ENCODE results near the gene BFSP2. TPM values are rescaled to one million over a fixed set of nuclear protein-coding genes. Genes with fewer than 3 reads are reported as not detected.
A peak's percentile ranks its signal among the peaks of the same experiment; 100 is the strongest.

The BFSP2 gene
- total RNA-seq, 4 donors from 2014 or later = not detected

DNA sequence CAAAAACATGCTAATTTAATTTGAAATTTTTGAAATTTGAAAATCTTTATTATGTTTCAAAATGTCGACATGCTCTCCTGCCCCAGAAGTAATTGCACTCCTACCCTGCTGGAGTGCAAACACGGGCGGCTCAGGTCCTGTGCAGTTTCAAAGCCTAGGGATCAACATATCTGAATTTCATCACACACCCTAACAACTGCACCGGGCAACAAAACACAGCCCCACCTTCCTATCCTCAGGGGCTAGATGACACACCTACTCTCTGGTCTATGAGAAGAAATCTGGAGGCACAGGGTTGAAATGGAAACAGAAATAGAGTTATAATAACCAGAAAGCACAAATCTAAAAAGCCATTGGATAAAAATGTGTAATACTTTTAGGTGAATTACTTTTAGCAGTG lies 61.4 kb downstream of the BFSP2 start:
- Histone ChIP-seq H3K4me3 (no peak overlapping the region), H3K4me1 (peaks cover 0 to 27% (median 9%) of the 10 kb centered on the region in 3 donors), H3K27ac (no peak overlapping the region), H3K36me3 (no peaks in the 10 kb centered on the region), H3K27me3 (no peaks in the 10 kb centered on the region), H3K9me3 (no peaks in the 10 kb centered on the region)
- 56% methylated on average over 4 of the region's 4 CpGs; no CpG with 5 or more reads in 1 of the 2 donors for WGBS, 2 donors (ENCODE audit: low coverage in 1 of 2)
- TF ChIP-seq EP300 (IDR thresholded peaks at IDR 0.05) = no peak
- no peak for TF ChIP-seq POLR2A (IDR thresholded peaks at IDR 0.05)
- TF ChIP-seq, protein P1, sequence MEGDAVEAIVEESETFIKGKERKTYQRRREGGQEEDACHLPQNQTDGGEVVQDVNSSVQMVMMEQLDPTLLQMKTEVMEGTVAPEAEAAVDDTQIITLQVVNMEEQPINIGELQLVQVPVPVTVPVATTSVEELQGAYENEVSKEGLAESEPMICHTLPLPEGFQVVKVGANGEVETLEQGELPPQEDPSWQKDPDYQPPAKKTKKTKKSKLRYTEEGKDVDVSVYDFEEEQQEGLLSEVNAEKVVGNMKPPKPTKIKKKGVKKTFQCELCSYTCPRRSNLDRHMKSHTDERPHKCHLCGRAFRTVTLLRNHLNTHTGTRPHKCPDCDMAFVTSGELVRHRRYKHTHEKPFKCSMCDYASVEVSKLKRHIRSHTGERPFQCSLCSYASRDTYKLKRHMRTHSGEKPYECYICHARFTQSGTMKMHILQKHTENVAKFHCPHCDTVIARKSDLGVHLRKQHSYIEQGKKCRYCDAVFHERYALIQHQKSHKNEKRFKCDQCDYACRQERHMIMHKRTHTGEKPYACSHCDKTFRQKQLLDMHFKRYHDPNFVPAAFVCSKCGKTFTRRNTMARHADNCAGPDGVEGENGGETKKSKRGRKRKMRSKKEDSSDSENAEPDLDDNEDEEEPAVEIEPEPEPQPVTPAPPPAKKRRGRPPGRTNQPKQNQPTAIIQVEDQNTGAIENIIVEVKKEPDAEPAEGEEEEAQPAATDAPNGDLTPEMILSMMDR (IDR thresholded peaks at IDR 0.05) = no peak
- no peak for TF ChIP-seq POLR2AphosphoS5 (IDR thresholded peaks at IDR 0.05)
- peak; percentile 42 for ATAC-seq

DNA sequence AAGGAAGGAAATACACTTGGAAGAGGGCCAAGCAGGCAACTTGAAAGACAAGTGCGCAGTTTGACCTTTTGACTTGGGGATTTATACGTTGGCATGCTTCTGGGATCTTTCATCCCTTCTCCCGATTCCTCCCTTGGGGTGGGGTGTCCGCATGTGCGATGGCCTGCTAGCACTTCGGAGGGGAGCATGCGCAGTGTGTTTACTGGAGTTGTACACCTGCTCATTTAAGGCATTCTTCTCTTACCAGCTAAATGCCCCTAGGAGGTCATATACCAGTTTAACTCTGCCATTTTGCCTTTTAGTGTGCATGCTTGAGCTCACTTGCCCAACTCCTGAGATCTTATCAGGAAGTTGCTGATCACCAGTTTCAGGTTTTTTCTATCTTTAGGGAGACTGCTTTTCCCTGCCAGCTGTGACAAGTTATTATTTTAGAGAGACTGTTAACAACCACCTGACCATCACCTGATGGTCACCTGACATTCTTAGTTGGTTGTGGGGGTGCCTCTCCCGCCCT lies 63.5 kb downstream of the BFSP2 start:
- ATAC-seq = no peak
- peaks cover 0 to 32% (median 13%) of the 10 kb centered on the region in 3 donors for H3K4me1 ChIP-seq
- no peaks in the 10 kb centered on the region for H3K36me3 ChIP-seq
- no peak overlapping the region for H3K27ac ChIP-seq
- no peak overlapping the region for H3K4me3 ChIP-seq
- 61 to 87% methylated on average over 8 of the region's 8 CpGs for WGBS, 2 donors (ENCODE audit: low coverage in 1 of 2)
- TF ChIP-seq POLR2A (IDR thresholded peaks at IDR 0.05) (no peak), EP300 (IDR thresholded peaks at IDR 0.05) (no peak), POLR2AphosphoS5 (IDR thresholded peaks at IDR 0.05) (no peak)
- TF ChIP-seq, protein P1 (IDR thresholded peaks at IDR 0.05) = no peak
- H3K27me3 ChIP-seq = no peaks in the 10 kb centered on the region
- no peaks in the 10 kb centered on the region for H3K9me3 ChIP-seq

DNA sequence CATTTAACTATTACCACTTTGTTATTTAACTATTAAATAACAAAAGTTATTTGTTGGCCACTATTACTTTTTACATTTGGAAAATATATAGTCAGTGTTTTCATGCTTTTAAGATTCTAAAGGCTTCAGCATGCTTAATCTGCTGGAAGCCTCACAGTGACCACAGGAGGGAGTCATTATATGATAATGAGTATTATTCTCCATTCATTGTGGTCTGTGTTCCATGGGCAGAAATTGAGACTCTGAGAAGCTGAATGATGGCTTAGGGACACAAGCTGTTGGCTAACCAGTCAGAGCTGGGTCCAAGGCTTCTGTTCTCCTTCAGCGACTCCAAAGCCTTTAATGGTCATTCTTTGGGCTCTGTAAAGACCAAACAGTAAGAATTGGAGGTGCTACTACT lies 64.7 kb downstream of the BFSP2 start:
- no peaks in the 10 kb centered on the region for H3K27me3 ChIP-seq
- H3K36me3 ChIP-seq = no peaks in the 10 kb centered on the region
- no peaks in the 10 kb centered on the region for H3K9me3 ChIP-seq
- H3K4me1 ChIP-seq = peaks cover 0 to 29% (median 10%) of the 10 kb centered on the region in 3 donors
- no peak for ATAC-seq
- WGBS, 2 donors (ENCODE audit: low coverage in 1 of 2) = 75% methylated on average over 1 of the region's 1 CpG; no CpG with 5 or more reads in 1 of the 2 donors
- TF ChIP-seq, protein P1 (IDR thresholded peaks at IDR 0.05) = peak in 1 of 4 experiments; percentile 14
- TF ChIP-seq EP300 (IDR thresholded peaks at IDR 0.05) = no peak
- no peak overlapping the region for H3K27ac ChIP-seq
- no peak overlapping the region for H3K4me3 ChIP-seq

DNA sequence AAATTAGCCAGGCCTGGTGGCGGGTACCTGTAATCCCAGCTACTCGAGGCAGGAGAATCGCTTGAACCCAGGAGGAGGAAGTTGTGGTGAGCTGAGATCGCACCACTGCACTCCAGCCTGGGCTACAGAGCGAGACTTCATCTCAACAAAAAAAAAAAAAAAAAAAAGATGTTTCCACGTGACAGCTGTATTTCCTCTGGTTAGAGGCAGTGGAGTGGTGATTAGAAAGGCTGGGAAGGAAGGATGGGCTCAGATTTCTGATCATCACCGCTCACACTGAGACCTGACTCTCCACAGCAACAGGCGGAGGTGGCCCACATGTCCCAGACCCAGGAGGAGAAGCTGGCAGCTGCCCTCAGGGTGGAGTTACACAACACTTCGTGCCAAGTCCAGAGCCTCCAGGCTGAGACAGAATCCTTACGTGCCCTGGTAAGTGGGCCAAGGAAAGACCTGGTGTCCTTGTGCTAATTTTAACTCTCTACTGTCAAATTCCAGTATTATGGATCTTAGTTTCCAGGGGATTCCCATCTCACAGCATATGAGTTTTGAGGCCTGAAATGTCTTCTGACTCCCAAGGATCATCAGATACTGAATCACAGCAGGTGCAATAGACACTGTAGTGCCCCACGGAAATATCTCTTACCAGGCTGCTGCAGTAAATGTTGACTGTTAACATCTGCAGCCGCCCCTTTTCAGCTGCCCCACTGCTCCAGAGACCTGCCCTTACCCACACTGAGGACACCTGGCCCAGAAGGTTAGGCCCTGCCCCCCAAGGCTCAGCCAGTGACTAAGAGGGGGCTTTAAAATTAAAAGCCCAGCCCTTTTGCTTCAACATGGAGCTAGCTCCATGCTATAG lies 66.9 kb downstream of the BFSP2 start:
- H3K4me1 ChIP-seq = peaks cover 0 to 15% (median 4%) of the 10 kb centered on the region in 3 donors
- H3K36me3 ChIP-seq = no peaks in the 10 kb centered on the region
- no peak for ATAC-seq
- H3K4me3 ChIP-seq = no peak overlapping the region
- TF ChIP-seq, protein P1 (IDR thresholded peaks at IDR 0.05) = no peak
- no peak overlapping the region for H3K27ac ChIP-seq
- 10% methylated on average over 2 of the region's 12 CpGs; no CpG with 5 or more reads in 1 of the 2 donors for WGBS, 2 donors (ENCODE audit: low coverage in 1 of 2)
- no peaks in the 10 kb centered on the region for H3K27me3 ChIP-seq
- no peaks in the 10 kb centered on the region for H3K9me3 ChIP-seq

DNA sequence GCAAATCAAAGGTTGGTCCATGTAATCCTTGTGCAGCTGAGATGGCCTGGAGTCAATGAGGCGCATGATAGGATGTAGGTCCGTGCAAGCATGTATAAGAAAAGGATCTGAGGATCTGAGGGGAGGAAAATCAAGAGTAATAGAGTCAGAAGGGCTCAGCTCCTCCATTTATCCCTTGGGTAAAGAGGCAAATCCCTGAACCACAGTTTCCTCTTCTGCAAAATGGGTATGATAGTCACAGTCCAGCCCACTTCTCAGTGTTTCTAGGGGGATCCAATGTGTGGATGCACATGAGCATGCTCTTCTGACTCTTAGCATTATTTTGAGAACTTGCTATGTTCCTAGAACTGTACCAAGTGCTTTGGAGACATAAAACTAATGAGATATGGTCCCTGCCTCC lies 67.9 kb downstream of the BFSP2 start:
- Histone ChIP-seq H3K36me3 (no peaks in the 10 kb centered on the region), H3K9me3 (no peaks in the 10 kb centered on the region), H3K4me1 (peaks cover 0 to 15% (median 4%) of the 10 kb centered on the region in 3 donors), H3K27me3 (no peaks in the 10 kb centered on the region), H3K4me3 (no peak overlapping the region), H3K27ac (no peak overlapping the region)
- 92 to 100% methylated on average over 2 of the region's 2 CpGs for WGBS, 2 donors (ENCODE audit: low coverage in 1 of 2)
- no peak for TF ChIP-seq EP300 (IDR thresholded peaks at IDR 0.05)
- TF ChIP-seq POLR2AphosphoS5 (IDR thresholded peaks at IDR 0.05) = no peak
- no peak for TF ChIP-seq POLR2A (IDR thresholded peaks at IDR 0.05)
- TF ChIP-seq, protein P1 (IDR thresholded peaks at IDR 0.05) = no peak
- ATAC-seq = no peak
